HG03103 (cell line): Measurements from ENCODE around the gene CDKL1.
A peak's percentile ranks its signal among the peaks of the same experiment; 100 is the strongest.

Source experiments
- ATAC-seq: cut with Tn5 transposase; IDR thresholded peaks from one replicate; pipeline ENCODE4 v1.9.1; 2021; ENCODE audit warnings: low read depth; ENCODE audit not compliant: unreplicated experiment

The CDKL1 gene

GRCh38 chr14:50396631-50397389 lies at the start of gene CDKL1:
Gene CDKL1, minus strand, starts transcription at chr14:50396881. Its CDS starts 1,013 bp downstream, at chr14:50395868.
- peak; percentile 43 for ATAC-seq

- ATAC-seq, result no peak
Measured at GRCh38 chr14:50434528-50434927, 37.8 kb upstream of the CDKL1 start.

GRCh38 chr14:50432131-50432530 lies 35.5 kb upstream of the CDKL1 start:
- no peak for ATAC-seq

GRCh38 chr14:50425816-50426215 lies 29.1 kb upstream of the CDKL1 start:
- no peak for ATAC-seq

GRCh38 chr14:50425105-50425504 lies 28.4 kb upstream of the CDKL1 start:
- ATAC-seq, result no peak

- ATAC-seq, result no peak
Measured at GRCh38 chr14:50423529-50423928, 26.8 kb upstream of the CDKL1 start.

GRCh38 chr14:50421499-50421898 lies 24.8 kb upstream of the CDKL1 start:
- no peak for ATAC-seq

GRCh38 chr14:50417853-50418252 lies 21.2 kb upstream of the CDKL1 start:
- no peak for ATAC-seq

- no peak for ATAC-seq
Measured at GRCh38 chr14:50410921-50411320, 14.2 kb upstream of the CDKL1 start.

- ATAC-seq, result no peak
Measured at GRCh38 chr14:50410071-50410470, 13.4 kb upstream of the CDKL1 start.

- no peak for ATAC-seq
Measured at GRCh38 chr14:50407111-50407812, 10.6 kb upstream of the CDKL1 start.

GRCh38 chr14:50403419-50403818 lies 6.7 kb upstream of the CDKL1 start:
- no peak for ATAC-seq

- ATAC-seq, result no peak
Measured at GRCh38 chr14:50402965-50403364, 6.3 kb upstream of the CDKL1 start.

GRCh38 chr14:50400461-50400860 lies 3.8 kb upstream of the CDKL1 start:
- no peak for ATAC-seq

GRCh38 chr14:50399251-50400032 lies 2.8 kb upstream of the CDKL1 start:
- ATAC-seq, result no peak

GRCh38 chr14:50398189-50398580 lies 1.5 kb upstream of the CDKL1 start:
- ATAC-seq, result no peak

- no peak for ATAC-seq
Measured at GRCh38 chr14:50397390-50398188, 908 bp upstream of the CDKL1 start.

GRCh38 chr14:50395448-50395847 lies 1.2 kb downstream of the CDKL1 start:
- no peak for ATAC-seq

GRCh38 chr14:50394713-50395112 lies 2.0 kb downstream of the CDKL1 start:
- ATAC-seq, result no peak

GRCh38 chr14:50389668-50390441 lies 6.8 kb downstream of the CDKL1 start:
- no peak for ATAC-seq
